GM19324 (cell line): Measurements from ENCODE around the gene SLC34A1.
A peak's percentile ranks its signal among the peaks of the same experiment; 100 is the strongest.
"Not testable (repeated sequence)": the region's sequence is repeated elsewhere in the genome, so short reads cannot be mapped to it uniquely, and the experiment has no call there.

Experiments used
- ATAC-seq: cut with Tn5 transposase; IDR thresholded peaks from one replicate; pipeline ENCODE4 v1.9.1; 2021; ENCODE audit warnings: mild to moderate bottlenecking, moderate library complexity; ENCODE audit not compliant: unreplicated experiment, low FRiP score

SLC34A1 gene

GRCh38 chr5:177405312-177405711 lies 21.1 kb downstream of the SLC34A1 start:
- no peak for ATAC-seq

- ATAC-seq = no peak
These were observed 21.6 kb downstream of the SLC34A1 start for GRCh38 chr5:177405805-177406204.

DNA sequence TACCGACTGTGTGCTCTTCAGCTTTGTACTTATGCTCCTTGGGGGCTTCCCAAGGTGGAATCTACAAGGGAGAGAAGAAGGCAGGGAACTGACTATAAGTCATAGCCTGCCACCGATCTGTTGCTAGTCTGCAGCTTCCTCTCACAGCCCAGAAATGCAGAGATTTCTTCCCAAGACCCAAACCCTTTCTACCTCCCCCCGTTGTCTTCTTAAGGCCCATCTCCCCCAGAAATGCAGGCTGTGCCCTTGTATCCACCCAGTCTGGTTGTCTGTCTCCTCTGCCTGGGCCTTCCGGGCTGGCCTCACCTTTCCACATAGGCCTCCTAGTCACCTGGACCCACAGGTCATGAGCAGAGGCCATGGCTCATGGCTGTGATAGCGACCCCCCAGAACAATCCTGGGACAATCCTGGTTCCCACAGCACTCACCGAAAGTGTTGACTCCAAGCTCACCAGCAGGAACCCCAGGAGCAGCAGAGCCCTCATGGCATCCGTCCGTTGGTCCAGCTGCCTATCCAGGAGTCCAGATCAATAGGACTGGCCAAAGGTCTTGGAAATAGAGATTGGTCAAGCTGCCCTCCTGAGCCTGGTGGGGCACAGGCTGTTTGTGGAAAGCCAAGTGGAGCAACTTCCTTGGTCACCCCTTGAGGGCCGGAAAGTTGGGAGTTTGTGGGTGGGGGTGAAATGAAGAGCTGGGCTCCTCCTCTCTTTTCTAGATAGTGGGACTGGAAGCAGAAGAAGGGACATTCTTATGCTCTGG lies 25.0 kb downstream of the SLC34A1 start, which contains the start of gene F12:
Gene F12, minus strand, starts transcription at position 522 of the 759 bp plus-strand sequence. Its CDS starts 37 bp downstream, at position 485.
- ATAC-seq = no peak

DNA sequence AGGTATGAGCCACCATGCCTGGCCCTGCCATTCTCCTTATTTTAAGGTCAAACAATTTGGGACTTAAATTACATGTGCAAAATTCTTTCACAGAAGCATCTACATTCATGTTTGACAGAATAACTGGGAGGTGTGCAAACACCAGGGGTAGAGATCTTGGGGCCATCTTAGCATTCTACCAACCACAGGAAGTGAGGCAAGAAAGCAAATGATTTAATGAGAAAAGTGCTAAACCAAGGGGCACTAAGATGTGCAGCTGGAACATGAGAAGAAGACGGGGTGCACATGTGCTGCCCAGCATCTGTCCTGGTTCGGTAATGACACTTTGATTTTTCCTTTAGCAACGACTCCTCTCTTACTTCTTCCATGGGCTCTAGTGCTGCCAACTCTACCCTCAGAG lies 26.3 kb downstream of the SLC34A1 start:
- ATAC-seq = no peak

GRCh38 chr5:177412603-177413233 lies 28.5 kb downstream of the SLC34A1 start:
- peak; percentile 44 for ATAC-seq

GRCh38 chr5:177414481-177414880 lies 30.2 kb downstream of the SLC34A1 start:
- no peak for ATAC-seq

GRCh38 chr5:177417081-177417480 lies 32.8 kb downstream of the SLC34A1 start:
- not testable (repeated sequence) for ATAC-seq

- ATAC-seq = no peak
These were observed 34.8 kb downstream of the SLC34A1 start for GRCh38 chr5:177419046-177419445.

GRCh38 chr5:177420472-177420871 lies 36.2 kb downstream of the SLC34A1 start:
- ATAC-seq = not testable (repeated sequence)

DNA sequence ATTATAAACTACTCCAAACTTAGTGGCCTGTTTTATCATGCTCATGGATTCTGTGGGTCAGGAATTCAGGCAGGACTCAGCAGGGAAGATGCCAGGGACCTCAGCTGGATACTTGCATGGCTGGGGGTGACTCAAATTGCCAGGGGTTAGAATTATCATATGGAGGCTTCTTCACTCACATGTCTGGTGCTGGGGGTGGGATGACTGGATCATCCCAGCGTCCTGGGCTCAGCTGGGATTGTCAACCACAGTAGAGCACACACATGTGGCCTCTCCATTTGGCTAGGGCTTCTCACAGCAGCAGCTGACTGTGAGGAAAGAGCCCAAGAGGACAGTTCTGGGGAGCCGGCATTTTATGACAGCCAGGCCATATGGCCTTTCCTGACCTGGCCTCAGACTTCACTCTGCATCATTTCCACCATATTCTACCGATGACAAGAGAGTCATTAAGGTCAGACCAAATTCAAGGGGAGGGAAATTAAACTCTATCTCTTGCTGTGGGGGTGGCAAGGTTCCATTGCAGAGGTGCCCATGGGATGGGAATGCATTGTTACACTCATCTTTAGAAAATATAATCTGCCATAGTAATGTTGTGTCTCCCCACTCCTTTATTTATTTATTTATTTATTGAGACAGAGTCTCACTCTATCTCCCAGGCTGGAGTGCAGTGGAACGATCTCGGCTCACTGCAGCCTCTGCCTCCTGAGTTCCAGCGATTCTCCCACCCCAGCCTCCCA lies 37.0 kb downstream of the SLC34A1 start:
- ATAC-seq = no peak

DNA sequence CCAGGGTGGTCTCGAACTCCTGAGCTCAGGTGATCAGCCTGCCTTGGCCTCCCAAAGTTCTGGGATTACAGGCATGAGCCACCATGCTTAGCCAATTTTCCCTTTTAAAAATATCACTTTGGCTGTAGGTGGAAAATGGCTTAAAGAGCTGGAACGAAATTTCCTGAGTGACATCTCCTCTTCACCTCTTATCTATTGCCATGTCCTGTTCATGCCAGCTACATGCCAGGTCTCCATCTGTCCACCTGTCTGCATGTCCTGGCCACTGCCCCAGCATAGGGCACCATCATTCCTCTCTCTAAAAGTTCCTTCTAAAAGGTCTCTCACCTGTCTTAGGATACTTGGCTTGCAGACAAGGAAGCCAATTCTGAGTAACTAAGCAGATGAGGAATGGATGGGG lies 39.4 kb downstream of the SLC34A1 start:
- ATAC-seq = no peak

- ATAC-seq = no peak
These were observed 41.1 kb downstream of the SLC34A1 start for GRCh38 chr5:177425196-177425800.

DNA sequence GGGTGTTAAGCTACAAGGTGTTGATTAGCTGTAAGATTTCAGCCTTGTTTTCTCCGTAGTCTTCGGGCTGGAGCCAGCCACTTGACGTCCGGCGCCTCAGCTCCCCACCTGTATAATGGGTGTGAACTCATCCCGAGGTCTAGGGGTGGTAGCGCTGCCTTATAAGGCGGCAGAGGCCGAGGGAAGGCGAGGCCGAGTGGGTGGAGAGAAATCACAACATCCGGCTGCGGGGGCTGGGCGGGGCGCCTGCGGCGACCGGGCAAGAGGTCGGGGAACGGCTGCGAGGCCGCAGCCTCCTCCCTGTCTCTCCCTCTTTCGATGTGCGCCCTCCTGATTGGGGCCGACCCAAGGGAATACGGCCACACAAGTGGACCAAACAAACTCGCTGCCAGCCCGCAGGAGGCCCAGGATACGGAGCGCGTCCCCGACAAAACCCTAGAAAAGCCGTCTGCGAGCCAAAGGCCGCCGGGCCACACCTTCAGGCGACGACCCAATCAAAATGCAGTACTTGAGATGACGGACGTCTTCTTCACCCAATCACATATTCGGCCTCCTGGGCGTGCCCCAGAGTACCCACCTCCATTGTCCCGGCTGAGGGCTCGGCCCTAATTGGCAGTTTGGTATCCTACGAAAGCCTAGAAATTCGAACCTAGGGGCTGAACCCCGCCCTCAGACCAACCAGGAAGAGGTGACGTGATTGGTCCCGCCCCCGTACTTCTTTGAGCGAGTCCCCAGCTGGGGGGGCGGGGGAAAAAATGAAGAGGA lies 41.7 kb downstream of the SLC34A1 start:
- ATAC-seq = peak; percentile 85

DNA sequence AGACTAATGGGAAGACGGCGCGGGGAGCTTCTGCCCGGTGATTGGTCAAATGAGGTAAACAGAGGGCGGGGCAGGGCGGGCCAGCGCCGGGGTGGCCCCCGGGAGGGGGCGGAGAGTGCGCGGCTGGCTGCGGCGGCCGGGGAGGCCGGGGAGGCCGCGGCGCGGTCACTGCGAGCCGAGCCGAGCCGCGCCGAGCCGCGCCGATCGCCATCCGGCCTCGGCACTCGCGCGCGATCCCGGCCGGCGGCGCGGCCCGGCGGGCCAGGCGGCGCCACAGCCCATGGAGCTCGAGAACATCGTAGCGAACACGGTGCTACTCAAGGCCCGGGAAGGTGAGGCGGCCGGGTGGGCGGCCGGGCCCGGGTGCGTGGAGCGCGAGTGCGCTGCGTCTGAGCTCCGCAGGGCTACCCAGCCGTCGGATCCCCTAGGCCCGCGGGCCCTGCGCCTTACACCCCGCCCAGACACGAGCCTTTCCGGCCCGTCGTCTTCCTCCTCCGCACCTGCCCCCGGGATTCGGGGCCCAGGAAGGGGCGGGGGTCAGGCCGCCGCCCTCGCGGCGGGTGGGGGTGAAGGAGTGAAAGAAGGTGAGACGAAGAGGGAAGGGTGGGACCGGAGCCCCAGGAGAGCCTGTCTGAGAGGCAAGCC lies 42.5 kb downstream of the SLC34A1 start, which contains the start of gene GRK6:
Gene GRK6, plus strand, starts transcription at position 111 of the 645 bp plus-strand sequence. Its CDS starts 170 bp downstream, at position 281.
- ATAC-seq = no peak

- ATAC-seq = no peak
These were observed 43.1 kb downstream of the SLC34A1 start for GRCh38 chr5:177427211-177427822.

DNA sequence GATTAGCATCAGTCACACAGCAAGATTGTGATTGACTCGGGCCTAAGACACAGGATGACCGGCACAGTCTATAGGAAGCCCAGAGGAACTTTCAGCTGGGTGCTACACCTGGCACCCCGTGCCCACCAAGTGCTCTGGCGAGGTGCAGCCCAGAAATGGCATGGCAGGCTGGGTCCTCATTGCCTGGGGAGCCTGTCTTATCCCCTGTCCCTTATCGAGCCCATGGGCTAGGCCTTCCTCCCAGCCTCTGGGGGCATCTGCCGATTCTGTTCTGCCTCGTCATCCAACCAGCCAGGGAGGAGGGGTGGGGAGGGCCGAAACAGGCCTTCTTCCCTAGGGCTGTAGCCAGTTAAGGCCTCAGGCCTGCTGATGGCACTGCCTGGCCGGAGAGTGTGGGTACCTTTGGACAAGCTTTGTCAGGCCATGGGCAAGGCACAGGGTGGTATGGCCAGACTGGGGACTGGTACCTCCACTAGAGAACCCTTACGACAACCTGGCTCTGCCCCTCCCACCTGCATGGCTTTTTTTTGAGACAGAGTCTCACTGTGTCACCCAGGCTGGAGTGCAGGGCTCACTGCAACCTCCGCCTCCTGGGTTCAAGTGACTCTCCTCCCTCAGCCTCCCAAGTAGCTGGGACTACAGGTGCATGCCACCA lies 43.8 kb downstream of the SLC34A1 start:
- no peak for ATAC-seq

DNA sequence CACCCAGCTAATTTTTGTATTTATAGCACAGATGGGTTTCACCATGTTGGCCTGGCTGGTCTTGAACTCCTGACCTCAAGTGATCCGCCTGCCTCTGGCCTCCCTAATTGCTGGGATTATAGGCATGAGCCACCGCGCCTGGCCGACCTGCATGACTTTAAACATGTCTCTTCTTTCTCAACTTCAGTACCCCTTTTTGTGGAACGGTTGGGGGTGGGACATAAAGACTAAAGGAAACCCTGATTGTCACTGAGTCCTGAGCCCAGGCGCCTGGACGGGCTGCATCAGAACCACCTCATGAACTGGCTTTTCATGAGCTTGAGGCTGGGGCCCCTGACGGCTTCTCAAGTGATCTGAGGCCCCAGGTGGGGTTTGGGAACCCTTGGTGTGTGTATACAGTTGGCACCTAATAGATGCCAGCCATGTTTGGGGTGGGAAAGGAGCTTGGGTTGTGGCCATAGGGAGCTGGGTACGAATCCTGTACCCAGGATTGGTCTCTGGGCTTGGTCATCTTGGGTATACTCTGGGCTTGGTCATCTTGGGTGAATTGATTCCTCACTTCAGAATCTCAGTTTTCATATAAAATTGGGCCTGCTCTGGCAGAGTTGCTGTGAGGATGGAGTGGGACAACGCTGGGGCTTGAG lies 44.5 kb downstream of the SLC34A1 start:
- no peak for ATAC-seq
